ENCODE measurements around the gene AHCYL1.

DNA sequence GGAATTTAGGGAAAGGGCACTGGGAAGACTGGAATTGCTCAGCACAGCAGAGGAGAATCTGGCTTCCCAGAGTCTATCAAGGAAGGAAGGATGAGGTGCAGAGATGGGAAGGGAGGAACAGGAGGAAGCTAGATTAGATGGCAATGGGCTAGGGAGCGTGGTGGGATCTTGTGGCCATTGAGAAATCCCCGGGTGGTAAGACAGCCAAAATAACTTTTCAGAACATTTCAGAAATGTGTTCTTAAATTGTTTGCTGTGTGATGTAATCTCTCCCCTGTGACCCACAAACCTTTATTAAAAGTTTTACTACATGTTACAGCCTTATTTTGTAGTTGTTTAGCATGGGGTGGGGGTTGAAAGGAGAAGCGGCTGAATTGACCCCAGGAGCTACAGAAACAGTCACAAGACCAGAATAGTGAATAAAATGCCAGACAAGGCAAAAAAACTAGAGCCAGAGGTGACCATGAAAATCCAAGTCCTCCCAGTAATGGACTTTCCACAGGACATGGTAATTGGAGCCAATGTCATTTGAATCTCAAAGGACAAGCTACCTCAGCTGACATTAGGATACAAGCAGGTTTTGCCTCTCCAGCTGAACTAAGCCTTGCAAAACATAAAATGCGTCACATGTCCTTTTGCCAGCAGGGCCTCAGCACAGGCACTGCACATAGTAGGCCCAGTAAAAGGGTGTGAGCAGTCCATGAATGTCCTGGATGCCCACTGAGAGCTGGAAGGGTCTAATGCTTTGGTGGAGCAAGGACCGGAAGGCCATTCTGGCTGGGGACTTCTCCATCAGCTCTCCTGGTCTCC lies 980 bp upstream of the AHCYL1 start:
- TF ChIP-seq, protein P1, sequence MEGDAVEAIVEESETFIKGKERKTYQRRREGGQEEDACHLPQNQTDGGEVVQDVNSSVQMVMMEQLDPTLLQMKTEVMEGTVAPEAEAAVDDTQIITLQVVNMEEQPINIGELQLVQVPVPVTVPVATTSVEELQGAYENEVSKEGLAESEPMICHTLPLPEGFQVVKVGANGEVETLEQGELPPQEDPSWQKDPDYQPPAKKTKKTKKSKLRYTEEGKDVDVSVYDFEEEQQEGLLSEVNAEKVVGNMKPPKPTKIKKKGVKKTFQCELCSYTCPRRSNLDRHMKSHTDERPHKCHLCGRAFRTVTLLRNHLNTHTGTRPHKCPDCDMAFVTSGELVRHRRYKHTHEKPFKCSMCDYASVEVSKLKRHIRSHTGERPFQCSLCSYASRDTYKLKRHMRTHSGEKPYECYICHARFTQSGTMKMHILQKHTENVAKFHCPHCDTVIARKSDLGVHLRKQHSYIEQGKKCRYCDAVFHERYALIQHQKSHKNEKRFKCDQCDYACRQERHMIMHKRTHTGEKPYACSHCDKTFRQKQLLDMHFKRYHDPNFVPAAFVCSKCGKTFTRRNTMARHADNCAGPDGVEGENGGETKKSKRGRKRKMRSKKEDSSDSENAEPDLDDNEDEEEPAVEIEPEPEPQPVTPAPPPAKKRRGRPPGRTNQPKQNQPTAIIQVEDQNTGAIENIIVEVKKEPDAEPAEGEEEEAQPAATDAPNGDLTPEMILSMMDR (IDR thresholded peaks at IDR 0.05; ENCODE audit: poor library complexity), result no peak
- TF ChIP-seq EZH2 (IDR thresholded peaks at IDR 0.05; ENCODE audit: borderline replicate concordance), result no peak
- no peak for TF ChIP-seq EZH2phosphoT487 (IDR thresholded peaks at IDR 0.05; ENCODE audit: low read depth, severe bottlenecking, unreplicated experiment)

Measured in hepatocyte (in vitro differentiated cells).